ENCODE measurements around the gene ABCD2. TPM values are rescaled to one million over a fixed set of nuclear protein-coding genes. Genes with fewer than 3 reads are reported as not detected.

ABCD2 gene
- total RNA-seq, 4 donors from 2014 or later, result 0.07 to 0.20 (median 0.10) TPM; not detected in 1

GRCh38 chr12:39643052-39643451 lies 23.4 kb upstream of the ABCD2 start:
- no peak overlapping the region for H3K27ac ChIP-seq
- TF ChIP-seq CTCF (IDR thresholded peaks at IDR 0.05 in 4 of 5, conservative IDR thresholded peaks at IDR 0.05 in 1 of 5) (no peak), POLR2A (IDR thresholded peaks at IDR 0.05) (no peak)
- H3K4me1 ChIP-seq, result no peaks in the 10 kb centered on the region
- DNase-seq (no peak), ATAC-seq (no peak)
- intact Hi-C loops (cut with DNase I; ENCODE audit: low total_unique reads), result no loop called here
- H3K36me3 ChIP-seq, result no peaks in the 10 kb centered on the region
- in situ Hi-C loops (cut with MboI; ENCODE audit: low sequenced_read_pairs in 4 of 4), result loop anchor here in 1 of 4 donors (25.0 kb wide), 1 partner anchor 94 kb away; no protein-coding TSS in a partner anchor
- no peaks in the 10 kb centered on the region for H3K9me3 ChIP-seq
- H3K4me3 ChIP-seq, result no peak overlapping the region
- no peaks in the 10 kb centered on the region for H3K27me3 ChIP-seq

- in situ Hi-C loops (cut with MboI; ENCODE audit: low sequenced_read_pairs in 4 of 4) (loop anchor here in 1 of 4 donors (25.0 kb wide), 1 partner anchor 98 kb away; no protein-coding TSS in a partner anchor), intact Hi-C loops (cut with DNase I; ENCODE audit: low total_unique reads) (no loop called here)
- no peak for TF ChIP-seq CTCF (IDR thresholded peaks at IDR 0.05 in 4 of 5, conservative IDR thresholded peaks at IDR 0.05 in 1 of 5)
- Histone ChIP-seq H3K27me3 (no peaks in the 10 kb centered on the region), H3K4me3 (no peak overlapping the region), H3K36me3 (no peaks in the 10 kb centered on the region), H3K9me3 (no peaks in the 10 kb centered on the region), H3K4me1 (no peaks in the 10 kb centered on the region), H3K27ac (no peak overlapping the region)
- ATAC-seq, result no peak
- DNase-seq, result no peak
These were observed 19.2 kb upstream of the ABCD2 start for GRCh38 chr12:39638840-39639239.

GRCh38 chr12:39638178-39638577 lies 18.6 kb upstream of the ABCD2 start:
- Histone ChIP-seq H3K4me1 (no peaks in the 10 kb centered on the region), H3K4me3 (no peak overlapping the region), H3K27me3 (no peaks in the 10 kb centered on the region), H3K36me3 (no peaks in the 10 kb centered on the region), H3K9me3 (no peaks in the 10 kb centered on the region), H3K27ac (no peak overlapping the region)
- TF ChIP-seq CTCF (IDR thresholded peaks at IDR 0.05 in 4 of 5, conservative IDR thresholded peaks at IDR 0.05 in 1 of 5), result no peak
- TF ChIP-seq POLR2A (IDR thresholded peaks at IDR 0.05), result no peak
- intact Hi-C loops (cut with DNase I; ENCODE audit: low total_unique reads) (no loop called here), in situ Hi-C loops (cut with MboI; ENCODE audit: low sequenced_read_pairs in 4 of 4) (loop anchor here in 1 of 4 donors (25.0 kb wide), 1 partner anchor 99 kb away; no protein-coding TSS in a partner anchor)
- no peak for DNase-seq
- no peak for ATAC-seq

GRCh38 chr12:39632670-39633069 lies 13.1 kb upstream of the ABCD2 start:
- ATAC-seq, result no peak
- no peaks in the 10 kb centered on the region for H3K36me3 ChIP-seq
- no peak for TF ChIP-seq CTCF (IDR thresholded peaks at IDR 0.05 in 4 of 5, conservative IDR thresholded peaks at IDR 0.05 in 1 of 5)
- no peak for TF ChIP-seq POLR2A (IDR thresholded peaks at IDR 0.05)
- H3K27ac ChIP-seq, result no peak overlapping the region
- H3K9me3 ChIP-seq, result no peaks in the 10 kb centered on the region
- H3K27me3 ChIP-seq, result no peaks in the 10 kb centered on the region
- H3K4me1 ChIP-seq, result no peaks in the 10 kb centered on the region
- intact Hi-C loops (cut with DNase I; ENCODE audit: low total_unique reads) (no loop called here), in situ Hi-C loops (cut with MboI; ENCODE audit: low sequenced_read_pairs in 4 of 4) (loop anchor here in 1 of 4 donors (25.0 kb wide), 1 partner anchor 105 kb away; no protein-coding TSS in a partner anchor)
- no peak overlapping the region for H3K4me3 ChIP-seq
- DNase-seq, result no peak

GRCh38 chr12:39628836-39629235 lies 9.2 kb upstream of the ABCD2 start:
- H3K27me3 ChIP-seq, result no peaks in the 10 kb centered on the region
- intact Hi-C loops (cut with DNase I; ENCODE audit: low total_unique reads), result no loop called here
- H3K27ac ChIP-seq, result no peak overlapping the region

More at GRCh38 chr12:39628836-39629235, 9.2 kb upstream of the ABCD2 start:
- H3K4me1 ChIP-seq, result no peaks in the 10 kb centered on the region
- DNase-seq, result no peak
- H3K9me3 ChIP-seq, result no peaks in the 10 kb centered on the region
- no peak for ATAC-seq
- in situ Hi-C loops (cut with MboI; ENCODE audit: low sequenced_read_pairs in 4 of 4), result loop anchor here in 1 of 4 donors (25.0 kb wide), 1 partner anchor 108 kb away; no protein-coding TSS in a partner anchor
- TF ChIP-seq POLR2A (IDR thresholded peaks at IDR 0.05) (no peak), CTCF (IDR thresholded peaks at IDR 0.05 in 4 of 5, conservative IDR thresholded peaks at IDR 0.05 in 1 of 5) (no peak)
- H3K36me3 ChIP-seq, result no peaks in the 10 kb centered on the region
- no peak overlapping the region for H3K4me3 ChIP-seq
